Astrocyte (in vitro differentiated cells and primary cell): Measurements from ENCODE around the gene TLL1.

Source experiments
- CTCF ChIP-seq: IDR thresholded peaks from 2 replicates; pipeline ENCODE4 v1.5.1; 2011; ENCODE audit warnings: low read depth, mild to moderate bottlenecking, inconsistent platforms, low read length, moderate library complexity; ENCODE audit not compliant: insufficient read depth
- EZH2 ChIP-seq: IDR thresholded peaks from 2 replicates; pipeline ENCODE4 v1.6.1; 2012; ENCODE audit warnings: mild to moderate bottlenecking, low read length, inconsistent platforms; ENCODE audit not compliant: insufficient read depth

GRCh38 chr4:165972747-165973146 lies 99.7 kb downstream of the TLL1 start:
- TF ChIP-seq CTCF (no peak), EZH2 (no peak)
